Measurements from ENCODE around the gene EIF3M. TPM values are rescaled to one million over a fixed set of nuclear protein-coding genes. Genes with fewer than 3 reads are reported as not detected.

The EIF3M gene
- total and polyA plus RNA-seq, 2 donors from 2014 or later = 168 to 300 TPM

- no peaks in the 10 kb centered on the region for H3K27me3 ChIP-seq (ENCODE audit: control insufficient read depth, insufficient read depth, low read length)
- FAIRE-seq = no peak
These were observed 9.2 kb upstream of the EIF3M start for GRCh38 chr11:32574421-32574820.

DNA sequence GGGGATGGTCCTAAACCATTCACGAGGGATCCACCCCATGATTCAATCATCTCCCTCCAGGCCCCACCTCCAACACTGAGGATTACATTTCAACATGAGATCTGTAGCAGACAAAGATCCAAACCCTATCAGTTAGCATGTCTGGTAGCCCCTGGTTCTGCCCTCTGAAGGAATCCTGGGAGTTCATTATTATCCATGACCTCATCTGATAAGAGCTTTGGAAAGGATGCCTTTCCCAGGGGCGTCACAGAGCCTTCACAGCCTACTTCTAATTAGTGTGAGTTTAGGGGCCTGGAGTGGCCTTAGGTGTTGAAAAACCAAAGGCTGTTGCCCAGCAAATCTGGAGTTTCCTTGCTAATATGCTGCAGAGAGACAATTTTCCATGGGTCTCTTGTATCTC is 8.6 kb upstream of the EIF3M start:
- no peaks in the 10 kb centered on the region for H3K9me3 ChIP-seq (ENCODE audit: control insufficient read depth in 2 of 3, insufficient read depth in 1 of 3, low read length in 3 of 3)
- DNase-seq (no peak), FAIRE-seq (no peak)
- intact Hi-C loops (cut with DNase I) = no loop called here
- TF ChIP-seq, protein P1, sequence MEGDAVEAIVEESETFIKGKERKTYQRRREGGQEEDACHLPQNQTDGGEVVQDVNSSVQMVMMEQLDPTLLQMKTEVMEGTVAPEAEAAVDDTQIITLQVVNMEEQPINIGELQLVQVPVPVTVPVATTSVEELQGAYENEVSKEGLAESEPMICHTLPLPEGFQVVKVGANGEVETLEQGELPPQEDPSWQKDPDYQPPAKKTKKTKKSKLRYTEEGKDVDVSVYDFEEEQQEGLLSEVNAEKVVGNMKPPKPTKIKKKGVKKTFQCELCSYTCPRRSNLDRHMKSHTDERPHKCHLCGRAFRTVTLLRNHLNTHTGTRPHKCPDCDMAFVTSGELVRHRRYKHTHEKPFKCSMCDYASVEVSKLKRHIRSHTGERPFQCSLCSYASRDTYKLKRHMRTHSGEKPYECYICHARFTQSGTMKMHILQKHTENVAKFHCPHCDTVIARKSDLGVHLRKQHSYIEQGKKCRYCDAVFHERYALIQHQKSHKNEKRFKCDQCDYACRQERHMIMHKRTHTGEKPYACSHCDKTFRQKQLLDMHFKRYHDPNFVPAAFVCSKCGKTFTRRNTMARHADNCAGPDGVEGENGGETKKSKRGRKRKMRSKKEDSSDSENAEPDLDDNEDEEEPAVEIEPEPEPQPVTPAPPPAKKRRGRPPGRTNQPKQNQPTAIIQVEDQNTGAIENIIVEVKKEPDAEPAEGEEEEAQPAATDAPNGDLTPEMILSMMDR (IDR thresholded peaks at IDR 0.05; ENCODE audit: borderline replicate concordance, extremely low read depth, insufficient read depth) = no peak
- no peaks in the 10 kb centered on the region for H3K36me3 ChIP-seq (ENCODE audit: control insufficient read depth in 2 of 3, insufficient read depth in 3 of 3, low read length in 3 of 3)
- no peaks in the 10 kb centered on the region for H3K27me3 ChIP-seq (ENCODE audit: control insufficient read depth, insufficient read depth, low read length)
- H3K9ac ChIP-seq (ENCODE audit: low read length in 3 of 3) = no peak overlapping the region
- no peak overlapping the region for H3K27ac ChIP-seq (ENCODE audit: low read depth in 2 of 2, low read length in 2 of 2)
- no peak overlapping the region for H3K4me3 ChIP-seq (ENCODE audit: low read length in 3 of 3)
- H3K4me1 ChIP-seq (ENCODE audit: control insufficient read depth in 2 of 3, insufficient read depth in 2 of 3, low read depth in 1 of 3, low read length in 3 of 3) = peaks cover 0 to 4% (median 0%) of the 10 kb centered on the region in 3 donors

More at GRCh38 chr11:32574421-32574820, 9.2 kb upstream of the EIF3M start:
- Histone ChIP-seq H3K27ac (ENCODE audit: low read depth in 2 of 2, low read length in 2 of 2) (no peak overlapping the region), H3K9ac (ENCODE audit: low read length in 3 of 3) (no peak overlapping the region), H3K4me3 (ENCODE audit: low read length in 3 of 3) (no peak overlapping the region), H3K9me3 (ENCODE audit: control insufficient read depth in 2 of 3, insufficient read depth in 1 of 3, low read length in 3 of 3) (no peaks in the 10 kb centered on the region), H3K36me3 (ENCODE audit: control insufficient read depth in 2 of 3, insufficient read depth in 3 of 3, low read length in 3 of 3) (no peaks in the 10 kb centered on the region), H3K4me1 (ENCODE audit: control insufficient read depth in 2 of 3, insufficient read depth in 2 of 3, low read depth in 1 of 3, low read length in 3 of 3) (peaks cover 0 to 4% (median 0%) of the 10 kb centered on the region in 3 donors)
- intact Hi-C loops (cut with DNase I) = no loop called here
- TF ChIP-seq, protein P1 (IDR thresholded peaks at IDR 0.05; ENCODE audit: borderline replicate concordance, extremely low read depth, insufficient read depth) = no peak
- no peak for DNase-seq

DNA sequence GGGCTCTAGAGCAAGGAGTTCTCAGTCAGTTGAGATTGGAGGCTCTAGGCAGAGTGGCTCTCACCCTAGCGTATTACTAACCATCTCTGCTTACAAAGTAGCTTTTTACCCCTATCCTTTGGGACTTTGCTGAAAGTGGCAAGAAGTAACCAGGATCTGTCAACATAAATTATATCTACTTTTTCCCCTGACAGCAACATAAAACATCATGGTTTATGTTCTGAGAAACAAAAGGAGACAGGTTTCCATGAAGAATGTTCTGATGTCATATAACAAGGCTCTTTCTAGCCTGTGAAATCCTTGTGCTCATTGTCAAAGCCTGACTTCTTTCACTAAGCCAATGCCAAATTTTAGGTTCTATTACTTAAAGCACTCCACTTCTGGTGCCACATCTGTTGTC is 7.2 kb upstream of the EIF3M start:
- no peaks in the 10 kb centered on the region for H3K36me3 ChIP-seq (ENCODE audit: control insufficient read depth in 2 of 3, insufficient read depth in 3 of 3, low read length in 3 of 3)
- TF ChIP-seq, protein P1 (IDR thresholded peaks at IDR 0.05; ENCODE audit: borderline replicate concordance, extremely low read depth, insufficient read depth) = no peak

DNA sequence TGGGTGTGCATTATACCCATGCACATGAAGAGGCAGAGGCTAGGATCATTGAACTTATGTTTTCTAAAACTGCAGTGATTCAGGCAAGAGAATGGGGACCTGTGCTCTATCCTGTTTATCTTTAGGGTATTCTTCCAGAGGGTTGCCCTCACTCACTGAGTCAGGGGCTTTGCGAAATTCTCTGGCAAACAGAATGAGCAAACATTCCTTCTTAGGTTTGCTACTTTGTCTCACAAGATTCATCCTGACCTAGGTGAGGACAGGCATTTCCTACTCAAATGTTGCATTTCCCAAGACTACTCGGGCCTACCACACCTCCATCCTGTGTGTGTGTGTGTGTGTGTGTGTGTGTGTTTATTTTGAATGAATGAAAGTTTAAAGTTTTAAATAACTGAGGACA is 2.7 kb upstream of the EIF3M start:
- H3K27me3 ChIP-seq (ENCODE audit: control insufficient read depth, insufficient read depth, low read length) = no peaks in the 10 kb centered on the region
- H3K9ac ChIP-seq (ENCODE audit: low read length in 3 of 3) = no peak overlapping the region
- intact Hi-C loops (cut with DNase I) = no loop called here
- FAIRE-seq (no peak), DNase-seq (no peak)
- H3K27ac ChIP-seq (ENCODE audit: low read depth in 2 of 2, low read length in 2 of 2) = no peak overlapping the region
- TF ChIP-seq, protein P1 (IDR thresholded peaks at IDR 0.05; ENCODE audit: borderline replicate concordance, extremely low read depth, insufficient read depth) = no peak
- H3K4me1 ChIP-seq (ENCODE audit: control insufficient read depth in 2 of 3, insufficient read depth in 2 of 3, low read depth in 1 of 3, low read length in 3 of 3) = peaks cover 3 to 5% (median 5%) of the 10 kb centered on the region in 3 donors
- H3K36me3 ChIP-seq (ENCODE audit: control insufficient read depth in 2 of 3, insufficient read depth in 3 of 3, low read length in 3 of 3) = no peaks in the 10 kb centered on the region
- H3K9me3 ChIP-seq (ENCODE audit: control insufficient read depth in 2 of 3, insufficient read depth in 1 of 3, low read length in 3 of 3) = no peaks in the 10 kb centered on the region
- no peak overlapping the region for H3K4me3 ChIP-seq (ENCODE audit: low read length in 3 of 3)

More for the DNA sequence above, 7.2 kb upstream of the EIF3M start:
- Histone ChIP-seq H3K4me3 (ENCODE audit: low read length in 3 of 3) (no peak overlapping the region), H3K9me3 (ENCODE audit: control insufficient read depth in 2 of 3, insufficient read depth in 1 of 3, low read length in 3 of 3) (no peaks in the 10 kb centered on the region), H3K27me3 (ENCODE audit: control insufficient read depth, insufficient read depth, low read length) (no peaks in the 10 kb centered on the region), H3K4me1 (ENCODE audit: control insufficient read depth in 2 of 3, insufficient read depth in 2 of 3, low read depth in 1 of 3, low read length in 3 of 3) (no peaks in the 10 kb centered on the region), H3K27ac (ENCODE audit: low read depth in 2 of 2, low read length in 2 of 2) (no peak overlapping the region), H3K9ac (ENCODE audit: low read length in 3 of 3) (no peak overlapping the region)
- FAIRE-seq (no peak), DNase-seq (peak in 2 of 5 donors; percentile 42 to 46)
- intact Hi-C loops (cut with DNase I) = no loop called here
